ENCODE measurements around the gene AP1AR. TPM values are rescaled to one million over a fixed set of nuclear protein-coding genes. Genes with fewer than 3 reads are reported as not detected.

The AP1AR gene
- total RNA-seq, 4 donors from 2014 or later, result 11.7 to 28.7 (median 14.4) TPM

GRCh38 chr4:112270051-112270450, 38.5 kb downstream of the AP1AR start:
- intact Hi-C loops (cut with DNase I), result no loop called here
- Histone ChIP-seq H3K27ac (replicated peaks in 1 of 4) (no peak overlapping the region), H3K4me3 (no peak overlapping the region), H3K36me3 (peaks cover 0 to 10% (median 2%) of the 10 kb centered on the region in 4 donors), H3K4me1 (no peaks in the 10 kb centered on the region), H3K9me3 (no peaks in the 10 kb centered on the region), H3K27me3 (no peaks in the 10 kb centered on the region)
- TF ChIP-seq POLR2AphosphoS5 (IDR thresholded peaks at IDR 0.05) (no peak), POLR2A (IDR thresholded peaks at IDR 0.05; ENCODE audit: low read depth) (no peak), EP300 (IDR thresholded peaks at IDR 0.05) (no peak), CTCF (IDR thresholded peaks at IDR 0.05) (no peak)
- no peak for DNase-seq (ENCODE audit: extremely low spot score)
- 86% methylated on average over 1 of the region's 1 CpG for WGBS

GRCh38 chr4:112270640-112271421, 39.2 kb downstream of the AP1AR start:
- Histone ChIP-seq H3K4me1 (no peaks in the 10 kb centered on the region), H3K9me3 (no peaks in the 10 kb centered on the region), H3K27ac (replicated peaks in 1 of 4) (no peak overlapping the region), H3K36me3 (peaks cover 0 to 6% (median 1%) of the 10 kb centered on the region in 4 donors), H3K27me3 (no peaks in the 10 kb centered on the region), H3K4me3 (no peak overlapping the region)
- intact Hi-C loops (cut with DNase I), result no loop called here
- no peak for DNase-seq (ENCODE audit: extremely low spot score)
- WGBS, result 90% methylated on average over 8 of the region's 8 CpGs
- TF ChIP-seq EP300 (IDR thresholded peaks at IDR 0.05) (no peak), POLR2AphosphoS5 (IDR thresholded peaks at IDR 0.05) (no peak), CTCF (IDR thresholded peaks at IDR 0.05) (no peak), POLR2A (IDR thresholded peaks at IDR 0.05; ENCODE audit: low read depth) (no peak)

DNA sequence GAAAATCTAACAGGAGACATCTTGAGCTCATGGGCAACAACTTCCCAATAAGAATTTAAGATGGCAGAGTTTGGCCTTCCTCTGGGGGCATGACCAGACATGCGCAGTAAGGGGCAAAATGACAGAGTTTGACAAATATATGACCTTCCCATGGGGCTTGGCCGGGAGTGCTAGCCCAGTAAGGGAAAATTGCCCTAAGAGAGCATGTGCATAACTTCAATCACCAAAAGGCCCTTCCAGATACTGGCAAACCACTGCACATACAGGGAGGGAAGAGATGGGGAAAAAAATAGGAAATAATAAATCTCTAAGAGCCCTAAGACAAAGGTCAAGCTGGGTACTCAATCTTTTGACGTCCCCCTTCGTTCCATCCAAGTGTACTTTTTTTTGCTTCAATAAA, 40.7 kb downstream of the AP1AR start:
- WGBS, result 95% methylated on average over 4 of the region's 4 CpGs
- H3K36me3 ChIP-seq, result peaks cover 0 to 7% (median 0%) of the 10 kb centered on the region in 4 donors

GRCh38 chr4:112274959-112275358, 43.4 kb downstream of the AP1AR start:
- intact Hi-C loops (cut with DNase I), result no loop called here
- TF ChIP-seq POLR2AphosphoS5 (IDR thresholded peaks at IDR 0.05) (no peak), EP300 (IDR thresholded peaks at IDR 0.05) (no peak), POLR2A (IDR thresholded peaks at IDR 0.05; ENCODE audit: low read depth) (no peak), CTCF (IDR thresholded peaks at IDR 0.05) (no peak)
- WGBS, result 94% methylated on average over 4 of the region's 4 CpGs

More for the DNA sequence above, 40.7 kb downstream of the AP1AR start:
- no peak for DNase-seq (ENCODE audit: extremely low spot score)
- no peak overlapping the region for H3K27ac ChIP-seq (replicated peaks in 1 of 4)
- H3K9me3 ChIP-seq, result no peaks in the 10 kb centered on the region
- no peak for TF ChIP-seq EP300 (IDR thresholded peaks at IDR 0.05)
- TF ChIP-seq POLR2AphosphoS5 (IDR thresholded peaks at IDR 0.05), result no peak
- TF ChIP-seq POLR2A (IDR thresholded peaks at IDR 0.05; ENCODE audit: low read depth), result no peak
- TF ChIP-seq CTCF (IDR thresholded peaks at IDR 0.05), result no peak
- intact Hi-C loops (cut with DNase I), result no loop called here
- no peaks in the 10 kb centered on the region for H3K4me1 ChIP-seq
- H3K4me3 ChIP-seq, result no peak overlapping the region
- no peaks in the 10 kb centered on the region for H3K27me3 ChIP-seq

More at GRCh38 chr4:112274959-112275358, 43.4 kb downstream of the AP1AR start:
- DNase-seq (ENCODE audit: extremely low spot score), result no peak
- Histone ChIP-seq H3K9me3 (no peaks in the 10 kb centered on the region), H3K36me3 (peaks cover 0 to 7% (median 0%) of the 10 kb centered on the region in 4 donors), H3K4me1 (peaks cover 6 to 13% (median 11%) of the 10 kb centered on the region in 4 donors), H3K4me3 (no peak overlapping the region), H3K27me3 (no peaks in the 10 kb centered on the region), H3K27ac (replicated peaks in 1 of 4) (no peak overlapping the region)

All from esophagus muscularis mucosa (tissue), 4 donors.